ENCODE results near the gene TRPM8. TPM values are rescaled to one million over a fixed set of nuclear protein-coding genes. Genes with fewer than 3 reads are reported as not detected.

The TRPM8 gene
- total RNA-seq, 2 experiments from 2014 or later: not detected

DNA sequence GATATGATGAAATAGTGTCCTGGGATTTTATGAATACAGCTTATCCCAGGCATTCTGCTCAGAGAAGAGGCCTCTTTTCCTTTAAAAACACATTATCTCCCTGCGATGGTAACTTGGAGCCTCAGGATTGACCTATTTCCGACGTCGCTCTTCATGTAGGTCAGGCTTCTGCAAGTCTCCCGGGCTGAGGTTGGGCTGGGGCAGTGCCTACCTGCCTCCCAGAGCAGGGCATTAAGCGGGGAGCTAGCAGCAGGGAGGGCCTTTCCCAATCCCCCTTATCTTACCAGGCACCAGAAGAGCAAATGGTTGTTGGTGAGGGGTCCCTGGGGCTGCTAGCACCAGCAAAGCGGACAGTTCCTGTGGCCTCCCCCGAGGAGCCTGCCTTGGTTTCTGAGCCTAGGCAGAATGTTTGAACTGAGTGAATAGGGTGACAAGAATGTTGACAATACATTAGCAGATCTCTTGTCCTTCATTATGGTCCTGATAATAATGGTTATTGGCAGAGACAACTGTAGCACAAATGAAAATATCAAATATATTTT, 60.2 kb downstream of the TRPM8 start:
- ChIA-PET POLR2A (no interaction called here), CTCF (interaction anchor here (1.5 kb wide), 1 partner anchor 523 kb away, joined by 3 read pairs; no protein-coding TSS in a partner anchor)
- Mint-ChIP-seq H3K9me3 (no peaks in the 10 kb centered on the region), H3K27ac (no peak overlapping the region), H3K4me1 (ENCODE audit: low read depth) (peaks cover 28% of the 10 kb centered on the region), H3K27me3 (no peaks in the 10 kb centered on the region), H3K36me3 (ENCODE audit: low read depth) (no peaks in the 10 kb centered on the region), H3K4me3 (no peak overlapping the region)
- intact Hi-C loops (cut with DNase I, micrococcal nuclease): loop anchor here (5.0 to 10.0 kb wide), 4 partner anchors 125 to 1140 kb away; no protein-coding TSS in a partner anchor
- no peaks in the 10 kb centered on the region for H3K36me3 ChIP-seq (ENCODE audit: insufficient read depth, low read length)
- H3K27me3 ChIP-seq (ENCODE audit: control insufficient read depth in 1 of 2, insufficient read depth in 2 of 2, low read length in 2 of 2): no peaks in the 10 kb centered on the region
- peak in 1 of 14 experiments; percentile 27 for DNase-seq
- no peaks in the 10 kb centered on the region for H3K9me3 ChIP-seq (ENCODE audit: control insufficient read depth in 1 of 2, insufficient read depth in 1 of 2, low read length in 2 of 2)
- H3K4me3 ChIP-seq (ENCODE audit: low read length): no peak overlapping the region
- H3K4me1 ChIP-seq (ENCODE audit: insufficient read depth, low read length): peaks cover 17% of the 10 kb centered on the region
- no peak for ATAC-seq (ENCODE audit: poor library complexity)
- no peak for TF ChIP-seq CTCF (IDR thresholded peaks at IDR 0.05)
- H3K27ac ChIP-seq (ENCODE audit: low read depth in 1 of 2, low read length in 2 of 2): no peak overlapping the region

DNA sequence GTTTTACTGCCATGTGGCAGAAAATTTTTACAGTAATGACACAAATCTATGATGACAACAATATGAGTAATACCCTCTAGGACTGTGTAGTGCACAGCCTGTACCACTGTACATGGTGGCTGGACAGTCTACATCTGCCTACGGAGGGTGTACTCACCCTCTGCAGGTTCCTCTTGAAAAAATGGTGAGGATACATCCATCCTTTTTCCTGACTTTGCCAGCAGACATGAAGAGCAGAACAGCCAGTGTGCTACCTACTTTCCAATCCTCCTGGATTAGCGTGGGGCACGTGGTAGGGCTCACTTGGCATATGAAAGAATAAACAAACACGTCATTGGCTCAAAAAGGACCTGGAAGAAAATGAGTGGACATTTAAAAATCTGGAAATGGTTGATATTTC, 62.6 kb downstream of the TRPM8 start:
- no peak overlapping the region for H3K27ac Mint-ChIP-seq
- Histone ChIP-seq H3K36me3 (ENCODE audit: insufficient read depth, low read length) (no peaks in the 10 kb centered on the region), H3K27me3 (ENCODE audit: control insufficient read depth in 1 of 2, insufficient read depth in 2 of 2, low read length in 2 of 2) (no peaks in the 10 kb centered on the region), H3K27ac (ENCODE audit: low read depth in 1 of 2, low read length in 2 of 2) (no peak overlapping the region), H3K4me1 (ENCODE audit: insufficient read depth, low read length) (peaks cover 17% of the 10 kb centered on the region), H3K4me3 (ENCODE audit: low read length) (no peak overlapping the region), H3K9me3 (ENCODE audit: control insufficient read depth in 1 of 2, insufficient read depth in 1 of 2, low read length in 2 of 2) (peaks cover 0 to 10% of the 10 kb centered on the region in 2 experiments)
- no peaks in the 10 kb centered on the region for H3K36me3 Mint-ChIP-seq (ENCODE audit: low read depth)
- H3K4me1 Mint-ChIP-seq (ENCODE audit: low read depth): peaks cover 28% of the 10 kb centered on the region
- ChIA-PET POLR2A (interaction anchor here (0.7 kb wide), 1 partner anchor 525 kb away, joined by 3 read pairs; no protein-coding TSS in a partner anchor), CTCF (no interaction called here)
- ATAC-seq (ENCODE audit: poor library complexity) (no peak), DNase-seq (no peak)
- H3K4me3 Mint-ChIP-seq: no peak overlapping the region
- intact Hi-C loops (cut with DNase I, micrococcal nuclease): loop anchor here (5.0 to 10.0 kb wide), 4 partner anchors 123 to 1138 kb away; no protein-coding TSS in a partner anchor
- no peaks in the 10 kb centered on the region for H3K27me3 Mint-ChIP-seq
- no peaks in the 10 kb centered on the region for H3K9me3 Mint-ChIP-seq
- TF ChIP-seq CTCF (IDR thresholded peaks at IDR 0.05): no peak

DNA sequence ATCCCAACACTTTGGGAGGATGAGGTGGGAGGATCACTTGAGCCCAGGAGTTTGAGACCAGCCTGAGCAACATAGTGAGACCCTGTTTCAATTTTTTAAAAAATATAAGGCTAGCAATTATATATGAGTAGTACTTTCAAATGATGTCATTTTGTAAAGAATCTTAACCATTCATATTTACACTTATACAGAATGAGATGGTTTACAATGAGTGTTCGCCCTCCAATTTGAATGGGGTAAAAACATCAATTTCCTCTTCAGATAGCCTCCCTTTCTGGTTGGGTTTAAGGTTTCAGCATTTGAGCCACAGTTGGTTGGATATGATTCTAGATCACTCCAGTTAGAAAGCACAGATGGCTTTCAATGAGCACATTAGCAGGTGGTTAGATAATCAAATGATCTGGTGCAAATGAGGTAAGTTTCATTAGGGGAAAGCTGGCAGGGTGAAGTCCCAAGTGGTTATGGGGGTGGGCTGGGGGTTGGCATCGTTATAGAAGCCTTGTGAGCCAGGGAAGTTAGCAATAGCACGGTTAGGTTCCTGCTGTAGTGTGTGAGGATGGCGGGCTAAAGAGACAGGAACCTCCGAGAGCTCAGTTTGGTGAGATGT, 63.9 kb downstream of the TRPM8 start:
- peaks cover 28% of the 10 kb centered on the region for H3K4me1 Mint-ChIP-seq (ENCODE audit: low read depth)
- POLR2A ChIA-PET: no interaction called here

More for the DNA sequence above, 63.9 kb downstream of the TRPM8 start:
- no peak overlapping the region for H3K4me3 Mint-ChIP-seq
- no peaks in the 10 kb centered on the region for H3K27me3 Mint-ChIP-seq
- ATAC-seq (ENCODE audit: poor library complexity) (no peak), DNase-seq (no peak)
- Histone ChIP-seq H3K27ac (ENCODE audit: low read depth in 1 of 2, low read length in 2 of 2) (no peak overlapping the region), H3K36me3 (ENCODE audit: insufficient read depth, low read length) (no peaks in the 10 kb centered on the region), H3K4me3 (ENCODE audit: low read length) (no peak overlapping the region), H3K9me3 (ENCODE audit: control insufficient read depth in 1 of 2, insufficient read depth in 1 of 2, low read length in 2 of 2) (peaks cover 0 to 14% of the 10 kb centered on the region in 2 experiments), H3K27me3 (ENCODE audit: control insufficient read depth in 1 of 2, insufficient read depth in 2 of 2, low read length in 2 of 2) (no peaks in the 10 kb centered on the region), H3K4me1 (ENCODE audit: insufficient read depth, low read length) (peaks cover 17% of the 10 kb centered on the region)
- no peaks in the 10 kb centered on the region for H3K36me3 Mint-ChIP-seq (ENCODE audit: low read depth)
- H3K27ac Mint-ChIP-seq: no peak overlapping the region
- H3K9me3 Mint-ChIP-seq: no peaks in the 10 kb centered on the region
- intact Hi-C loops (cut with DNase I, micrococcal nuclease): no loop called here
- TF ChIP-seq CTCF (IDR thresholded peaks at IDR 0.05): no peak
- CTCF ChIA-PET: no interaction called here
